ENCODE results near the gene BIRC2.

GRCh38 chr11:102395720-102396393 lies 48.8 kb downstream of the BIRC2 start:
- TF ChIP-seq CTCF (IDR thresholded peaks at IDR 0.05; ENCODE audit: insufficient read depth, low read depth, low read length) (no peak), EZH2 (IDR thresholded peaks at IDR 0.05; ENCODE audit: insufficient read depth, low read length) (no peak)

Data from astrocyte (in vitro differentiated cells and primary cell).